Eye (tissue), 1 donor: ENCODE results near the gene ATIC.
"Not testable (repeated sequence)": the region's sequence is repeated elsewhere in the genome, so short reads cannot be mapped to it uniquely, and the experiment has no call there.

Source experiments
- DNase-seq: peaks from one replicate; pipeline ENCODE4 v3.0.0-alpha.2; 2015

ATIC gene

GRCh38 chr2:215311625-215312396, at the start of gene ATIC:
ATIC (plus strand) TSS chr2:215312059; CDS start chr2:215312143, 84 bp downstream.
- DNase-seq = peak; percentile 95

- no peak for DNase-seq
Measured at GRCh38 chr2:215262303-215262702, 49.6 kb upstream of the ATIC start.

GRCh38 chr2:215262741-215263362, 49.0 kb upstream of the ATIC start:
- peak; percentile 11 for DNase-seq

- no peak for DNase-seq
Measured at GRCh38 chr2:215264374-215264773, 47.5 kb upstream of the ATIC start.

GRCh38 chr2:215269397-215270117, 42.3 kb upstream of the ATIC start:
- DNase-seq = peak; percentile 93

GRCh38 chr2:215270118-215270451, 41.8 kb upstream of the ATIC start:
- no peak for DNase-seq

- DNase-seq = no peak
Measured at GRCh38 chr2:215271446-215271845, 40.4 kb upstream of the ATIC start.

- DNase-seq = no peak
Measured at GRCh38 chr2:215272918-215273317, 38.9 kb upstream of the ATIC start.

GRCh38 chr2:215274829-215275228, 37.0 kb upstream of the ATIC start:
- DNase-seq = no peak

GRCh38 chr2:215275824-215276223, 36.0 kb upstream of the ATIC start:
- DNase-seq = no peak

GRCh38 chr2:215277944-215278343, 33.9 kb upstream of the ATIC start:
- DNase-seq = no peak

- no peak for DNase-seq
Measured at GRCh38 chr2:215280326-215280725, 31.5 kb upstream of the ATIC start.

GRCh38 chr2:215283221-215283620, 28.6 kb upstream of the ATIC start:
- no peak for DNase-seq

GRCh38 chr2:215286309-215286708, 25.6 kb upstream of the ATIC start:
- no peak for DNase-seq

GRCh38 chr2:215288112-215288815, 23.6 kb upstream of the ATIC start:
- DNase-seq = no peak

- DNase-seq = no peak
Measured at GRCh38 chr2:215290980-215291599, 20.8 kb upstream of the ATIC start.

- no peak for DNase-seq
Measured at GRCh38 chr2:215293879-215294278, 18.0 kb upstream of the ATIC start.

GRCh38 chr2:215299337-215299859, 12.5 kb upstream of the ATIC start:
- DNase-seq = no peak

- no peak for DNase-seq
Measured at GRCh38 chr2:215301994-215302393, 9.9 kb upstream of the ATIC start.

- not testable (repeated sequence) for DNase-seq
Measured at GRCh38 chr2:215311259-215311624, 617 bp upstream of the ATIC start.

- no peak for DNase-seq
Measured at GRCh38 chr2:215313255-215313613, 1.4 kb downstream of the ATIC start.

GRCh38 chr2:215314896-215315295, 3.0 kb downstream of the ATIC start:
- no peak for DNase-seq

GRCh38 chr2:215315301-215315700, 3.4 kb downstream of the ATIC start:
- DNase-seq = no peak
